Right lobe of liver (tissue), 4 donors: ENCODE measurements around the gene VPS54.

Source experiments
- POLR2A ChIP-seq: fragments of 450-650 bp; IDR thresholded peaks from one replicate; pipeline ENCODE4 v1.6.1; 2017; ENCODE audit warnings: antibody characterized with exemption, mild to moderate bottlenecking
- TF ChIP-seq, protein P1 (sequence below), 4 donors: fragments of 200-600 bp in 3 of 4; fragments of 450-650 bp in 1 of 4; IDR thresholded peaks; one replicate each; pipeline versions ENCODE4 v1.5.1 to v1.8.0; 2016 to 2022; ENCODE audit warnings: antibody characterized with exemption in 4 of 4, mild to moderate bottlenecking in 2 of 4
- donor health status: DM: no; HTN: no; CAD: no.
- donor health status: DM: no; HTN: no; CAD: no.
- donor health status: DM: no; HTN: yes; CAD: no.

DNA sequence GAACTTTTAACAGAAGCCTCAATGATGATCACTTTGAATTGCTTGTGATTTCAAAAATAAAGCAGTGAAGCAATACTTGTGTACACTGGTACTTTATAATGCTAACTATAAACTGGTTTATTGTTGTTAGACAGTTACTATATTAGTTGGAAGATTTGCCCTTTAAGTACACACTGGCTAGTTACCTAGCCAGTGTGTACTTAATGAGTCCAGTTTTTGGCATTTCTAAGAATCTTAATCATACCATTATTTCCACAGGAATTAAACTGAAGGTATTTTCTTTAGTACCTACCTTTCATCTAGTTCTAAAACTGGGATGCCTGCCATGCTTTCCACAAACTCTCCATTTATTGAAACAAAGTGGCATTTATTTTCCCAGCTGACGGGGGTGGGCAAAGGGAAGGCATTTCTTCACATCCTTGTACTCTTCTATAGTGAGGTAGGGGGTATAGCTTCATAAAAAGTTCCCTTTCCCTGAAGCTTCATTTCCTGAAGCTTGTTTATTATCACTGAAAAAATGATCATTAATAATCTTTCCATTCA lies 127.7 kb downstream of the VPS54 start:
- TF ChIP-seq POLR2A, result no peak
- TF ChIP-seq, protein P1, sequence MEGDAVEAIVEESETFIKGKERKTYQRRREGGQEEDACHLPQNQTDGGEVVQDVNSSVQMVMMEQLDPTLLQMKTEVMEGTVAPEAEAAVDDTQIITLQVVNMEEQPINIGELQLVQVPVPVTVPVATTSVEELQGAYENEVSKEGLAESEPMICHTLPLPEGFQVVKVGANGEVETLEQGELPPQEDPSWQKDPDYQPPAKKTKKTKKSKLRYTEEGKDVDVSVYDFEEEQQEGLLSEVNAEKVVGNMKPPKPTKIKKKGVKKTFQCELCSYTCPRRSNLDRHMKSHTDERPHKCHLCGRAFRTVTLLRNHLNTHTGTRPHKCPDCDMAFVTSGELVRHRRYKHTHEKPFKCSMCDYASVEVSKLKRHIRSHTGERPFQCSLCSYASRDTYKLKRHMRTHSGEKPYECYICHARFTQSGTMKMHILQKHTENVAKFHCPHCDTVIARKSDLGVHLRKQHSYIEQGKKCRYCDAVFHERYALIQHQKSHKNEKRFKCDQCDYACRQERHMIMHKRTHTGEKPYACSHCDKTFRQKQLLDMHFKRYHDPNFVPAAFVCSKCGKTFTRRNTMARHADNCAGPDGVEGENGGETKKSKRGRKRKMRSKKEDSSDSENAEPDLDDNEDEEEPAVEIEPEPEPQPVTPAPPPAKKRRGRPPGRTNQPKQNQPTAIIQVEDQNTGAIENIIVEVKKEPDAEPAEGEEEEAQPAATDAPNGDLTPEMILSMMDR (IDR thresholded peaks at IDR 0.05), result no peak
